Neuron (in vitro differentiated cells): ENCODE measurements around the gene ALDH3B2.

Experiments
- H2AFZ ChIP-seq: one replicate; pipeline ENCODE4 v1.6.1; 2013; ENCODE audit warnings: low read depth, mild to moderate bottlenecking, inconsistent platforms, low read length, moderate library complexity
- H3K27me3 ChIP-seq: one replicate; pipeline ENCODE4 v1.6.1; 2013; ENCODE audit warnings: low read length; ENCODE audit not compliant: insufficient read depth
- H3K36me3 ChIP-seq: one replicate; pipeline ENCODE4 v1.6.1; 2013; ENCODE audit warnings: low read length; ENCODE audit not compliant: insufficient read depth
- H3K4me1 ChIP-seq: one replicate; pipeline ENCODE4 v1.6.1; 2013; ENCODE audit warnings: low read length; ENCODE audit not compliant: insufficient read depth
- H3K4me3 ChIP-seq: 2 replicates; pipeline ENCODE4 v1.5.1; 2013; ENCODE audit warnings: mild to moderate bottlenecking, low read length, moderate library complexity
- H3K9me3 ChIP-seq: one replicate; pipeline ENCODE4 v1.6.1; 2013; ENCODE audit warnings: low read length

Gene ALDH3B2

DNA sequence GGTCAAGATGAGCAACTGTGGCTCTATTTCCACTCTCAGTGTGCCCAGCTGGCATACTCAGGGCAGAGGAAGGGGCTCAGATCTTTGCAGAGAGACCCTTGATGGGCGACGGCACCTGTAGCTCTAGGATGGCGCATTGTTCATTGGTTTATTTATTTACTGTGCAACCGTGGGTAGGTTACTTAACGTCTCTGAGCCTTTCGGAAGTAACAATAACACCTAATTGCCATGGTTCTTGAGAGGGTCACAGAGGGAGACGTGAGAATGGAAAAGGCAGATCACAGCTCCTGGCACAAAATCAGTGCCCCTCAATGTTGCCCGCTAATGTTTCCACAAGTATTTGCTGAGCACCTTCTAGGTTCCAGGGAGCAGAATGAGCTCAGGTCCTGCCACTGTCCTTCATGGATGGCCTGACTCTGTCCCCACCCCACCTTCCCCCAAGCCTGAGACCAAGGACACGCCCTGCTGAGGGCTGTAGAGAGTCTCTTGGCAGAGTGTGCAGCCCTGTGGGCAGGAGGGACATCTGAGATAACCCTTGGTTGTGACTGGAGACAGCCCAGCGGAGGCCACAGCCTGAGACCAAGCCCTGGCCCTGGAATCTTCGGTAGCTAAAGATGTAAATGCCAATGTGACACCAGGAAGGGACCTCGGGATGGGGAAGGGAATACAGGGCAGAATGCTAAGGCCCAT, 780 bp upstream of the ALDH3B2 start:
- Histone ChIP-seq H3K9me3 (no peaks in the 10 kb centered on the region), H3K36me3 (no peaks in the 10 kb centered on the region), H3K27me3 (peaks cover 13% of the 10 kb centered on the region), H3K4me1 (no peaks in the 10 kb centered on the region), H2AFZ (no peak overlapping the region), H3K4me3 (no peak overlapping the region)

DNA sequence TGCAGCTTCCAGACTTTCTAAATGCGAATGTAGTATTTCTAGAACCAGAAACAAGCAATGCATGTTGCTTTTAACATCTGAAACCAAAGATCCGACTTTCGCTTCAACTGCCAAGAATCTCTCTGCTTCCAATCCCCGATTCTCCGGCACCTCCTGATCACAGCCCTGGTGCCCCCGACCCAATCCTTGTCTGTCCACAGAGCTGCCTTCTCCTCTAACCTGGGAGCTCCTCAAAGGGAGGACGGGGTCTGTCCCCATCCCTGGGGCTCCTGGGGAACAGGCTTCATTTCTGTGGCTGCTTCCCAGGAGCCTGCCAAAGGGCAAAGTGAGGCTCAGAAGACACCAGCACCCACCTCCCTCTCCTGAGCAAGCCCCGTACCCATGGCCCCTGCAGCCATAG, 521 bp downstream of the ALDH3B2 start:
- Histone ChIP-seq H3K36me3 (no peaks in the 10 kb centered on the region), H3K4me3 (no peak overlapping the region), H3K9me3 (no peaks in the 10 kb centered on the region), H3K4me1 (no peaks in the 10 kb centered on the region), H2AFZ (no peak overlapping the region), H3K27me3 (peaks cover 13% of the 10 kb centered on the region)

DNA sequence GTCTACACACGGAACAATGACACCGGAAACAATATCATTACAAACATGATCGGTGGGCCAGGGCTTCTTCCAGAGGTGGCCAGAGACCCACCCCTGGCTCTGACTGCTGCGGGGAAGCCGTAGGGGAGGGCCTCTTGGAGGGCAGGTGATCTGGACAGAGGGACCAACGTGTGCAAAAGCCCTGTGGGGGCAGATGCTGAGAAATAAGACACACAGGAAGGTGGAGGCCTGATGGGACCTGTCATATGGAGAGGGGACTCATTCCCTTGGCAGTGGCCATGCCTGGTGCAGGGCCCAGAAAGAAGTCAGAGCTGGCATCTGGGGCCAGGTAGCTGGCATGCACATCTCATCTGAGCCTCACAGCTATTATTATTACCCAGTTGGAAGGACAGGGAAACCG, 1.1 kb downstream of the ALDH3B2 start:
- Histone ChIP-seq H3K27me3 (peaks cover 13% of the 10 kb centered on the region), H3K9me3 (no peaks in the 10 kb centered on the region), H3K4me1 (no peaks in the 10 kb centered on the region), H3K4me3 (no peak overlapping the region), H3K36me3 (no peaks in the 10 kb centered on the region), H2AFZ (no peak overlapping the region)

DNA sequence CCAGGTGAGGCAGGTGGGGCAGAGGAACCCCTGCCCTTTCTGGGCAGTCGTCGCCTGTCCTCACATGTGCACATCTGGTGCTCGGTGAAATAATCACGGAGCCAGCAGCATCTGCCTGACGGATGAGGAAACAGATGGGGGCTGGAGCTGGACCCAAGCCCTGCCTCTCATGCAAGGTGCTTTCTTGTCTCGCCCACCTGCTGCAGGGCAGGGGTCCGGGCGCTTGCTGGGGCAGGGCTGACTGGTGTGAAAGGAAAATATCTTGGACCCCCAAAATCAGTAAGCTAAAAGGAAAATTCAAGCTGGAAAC, 3.3 kb downstream of the ALDH3B2 start:
- no peaks in the 10 kb centered on the region for H3K36me3 ChIP-seq
- H2AFZ ChIP-seq: no peak overlapping the region
- peaks cover 13% of the 10 kb centered on the region for H3K27me3 ChIP-seq
- H3K9me3 ChIP-seq: no peaks in the 10 kb centered on the region
- H3K4me3 ChIP-seq: no peak overlapping the region
- no peaks in the 10 kb centered on the region for H3K4me1 ChIP-seq

DNA sequence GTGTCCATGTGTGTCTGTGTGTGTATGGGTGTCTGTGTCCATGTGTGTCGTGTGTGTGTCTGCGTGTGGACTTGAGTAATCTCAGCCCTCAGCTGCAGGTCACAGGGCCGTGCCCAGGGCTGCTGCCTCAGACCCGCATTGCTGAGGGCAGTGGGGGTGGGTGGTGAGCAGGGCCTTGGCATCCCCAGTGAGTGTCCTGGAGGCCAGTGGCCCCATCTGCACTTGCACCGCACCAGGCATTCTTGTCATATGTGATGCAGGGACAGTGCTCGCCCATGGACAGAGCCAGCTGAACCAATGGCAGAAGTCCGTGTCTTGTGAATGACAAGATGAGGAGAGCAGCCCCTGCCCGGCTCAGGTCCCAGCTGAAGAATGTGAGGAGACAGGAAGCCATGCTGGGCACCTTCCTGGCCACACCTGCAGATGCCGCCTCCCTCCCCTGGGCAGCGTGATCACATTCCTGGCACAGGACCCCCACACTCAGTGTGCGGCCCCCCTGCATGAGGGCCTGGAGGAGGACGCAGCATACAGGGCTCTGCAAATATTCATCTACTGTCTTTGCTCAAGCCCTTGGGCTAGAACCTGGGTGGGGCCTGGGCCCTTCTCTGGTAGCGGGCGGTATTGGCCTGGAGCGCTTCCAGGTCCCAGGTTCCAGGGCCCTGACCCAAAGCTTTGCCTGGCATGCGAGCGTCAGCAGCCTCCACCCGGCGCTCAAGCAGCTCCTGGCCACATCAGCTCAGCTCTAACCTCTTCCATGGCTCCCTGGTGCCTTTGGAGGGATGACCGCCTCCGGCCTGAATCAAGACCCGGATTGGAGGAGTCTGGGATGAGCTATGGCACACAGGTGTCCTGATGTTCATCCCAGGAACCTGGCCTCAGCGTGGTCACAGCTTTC, 3.9 kb downstream of the ALDH3B2 start:
- Histone ChIP-seq H3K9me3 (no peaks in the 10 kb centered on the region), H2AFZ (no peak overlapping the region), H3K4me1 (no peaks in the 10 kb centered on the region), H3K36me3 (no peaks in the 10 kb centered on the region), H3K27me3 (peaks cover 13% of the 10 kb centered on the region), H3K4me3 (no peak overlapping the region)

DNA sequence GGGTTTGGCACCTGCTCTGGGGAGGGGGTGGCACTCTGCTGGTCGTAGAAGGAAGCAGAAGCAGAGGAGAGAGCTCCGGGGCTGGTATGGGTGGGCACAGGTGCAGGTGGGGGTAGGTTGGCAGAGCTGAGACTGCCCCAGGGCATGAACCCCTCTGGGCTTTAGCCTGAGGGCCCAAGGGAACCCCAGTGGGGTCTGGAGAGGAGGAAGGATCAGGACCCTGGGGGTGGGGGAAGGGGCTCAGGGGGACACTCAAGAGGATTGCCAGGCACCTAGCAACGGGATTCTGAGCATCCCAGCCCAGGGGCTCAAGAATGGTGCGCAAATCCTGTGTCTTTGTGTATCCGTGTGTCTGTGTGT, 6.3 kb downstream of the ALDH3B2 start:
- H3K36me3 ChIP-seq: no peaks in the 10 kb centered on the region

DNA sequence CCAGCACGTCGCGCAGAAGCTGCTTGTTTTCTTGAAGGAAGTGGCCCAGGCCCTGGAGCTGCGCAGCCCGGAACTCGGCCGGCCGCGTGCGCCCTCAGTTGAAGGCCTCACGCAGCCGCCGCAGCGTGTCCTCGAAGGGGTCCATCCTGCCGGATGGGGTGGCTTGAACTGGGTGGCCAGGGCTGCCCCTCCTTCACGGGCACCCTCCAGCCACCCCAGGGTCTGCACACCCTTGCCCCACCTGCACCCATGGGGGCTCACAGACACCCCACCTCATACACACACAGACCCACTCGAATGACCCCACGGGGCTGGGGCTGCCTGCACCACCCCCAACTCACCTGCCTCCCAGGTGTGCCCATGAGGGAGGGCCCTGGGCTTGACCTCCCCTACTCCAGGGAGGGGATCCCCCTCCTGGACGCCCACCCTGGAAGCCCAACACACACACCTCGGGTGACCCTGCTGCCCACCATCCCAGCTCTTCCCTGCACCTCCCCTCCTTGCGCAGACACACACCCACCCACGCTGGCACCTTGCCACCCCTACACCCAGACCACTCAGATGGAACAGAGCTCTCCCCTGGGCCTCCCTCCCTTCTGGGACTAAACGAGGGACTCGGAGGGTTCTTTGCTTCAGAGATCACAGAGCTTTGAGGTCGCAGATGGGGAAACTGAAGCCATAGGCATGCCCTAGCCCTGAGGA, 6.8 kb downstream of the ALDH3B2 start:
- H3K36me3 ChIP-seq: no peaks in the 10 kb centered on the region

More for the DNA sequence above, 6.3 kb downstream of the ALDH3B2 start:
- H3K4me1 ChIP-seq: no peaks in the 10 kb centered on the region
- no peak overlapping the region for H3K4me3 ChIP-seq
- no peak overlapping the region for H2AFZ ChIP-seq
- peaks cover 9% of the 10 kb centered on the region for H3K27me3 ChIP-seq
- H3K9me3 ChIP-seq: no peaks in the 10 kb centered on the region

DNA sequence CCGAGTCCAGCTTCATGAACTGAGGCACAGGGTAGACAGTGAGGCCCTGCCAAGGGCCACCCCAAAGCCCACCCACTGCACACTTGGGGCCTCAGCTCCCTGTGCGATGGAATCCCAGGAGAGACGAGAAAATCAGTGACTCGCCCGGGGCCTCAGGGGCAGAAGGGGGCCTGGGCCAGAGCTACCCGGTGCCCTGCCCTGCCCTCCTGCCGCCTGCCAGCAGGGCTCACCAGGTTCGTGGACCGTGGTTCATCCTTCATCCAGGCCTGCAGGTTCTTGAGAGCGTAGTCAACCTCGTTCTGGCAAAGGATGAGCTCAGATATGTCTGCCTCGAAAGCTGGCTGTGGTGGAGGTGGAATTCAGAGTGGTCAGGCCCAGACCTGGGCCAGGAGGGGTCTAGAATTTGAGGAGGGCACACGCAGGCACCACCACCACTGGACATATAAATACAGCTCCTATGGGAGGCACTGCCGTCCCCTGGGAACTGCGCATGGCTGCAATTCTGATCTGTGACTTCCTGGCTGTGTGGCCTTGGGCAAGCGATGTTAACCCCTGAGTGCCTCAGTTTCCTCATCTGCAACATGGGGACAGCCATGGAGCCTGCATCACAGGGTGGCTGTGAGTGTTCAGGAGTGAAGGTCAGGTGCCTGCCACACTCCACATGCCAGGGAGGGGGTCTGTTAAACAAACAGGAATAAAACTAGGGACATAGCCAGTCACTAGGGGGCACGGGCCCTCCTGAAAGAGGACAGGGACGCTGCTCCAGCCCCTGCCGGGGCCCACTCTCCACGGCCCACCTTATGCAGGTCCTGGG, 7.5 kb downstream of the ALDH3B2 start:
- Histone ChIP-seq H3K27me3 (peaks cover 19% of the 10 kb centered on the region), H3K9me3 (no peaks in the 10 kb centered on the region), H2AFZ (no peak overlapping the region), H3K4me3 (no peak overlapping the region), H3K4me1 (no peaks in the 10 kb centered on the region), H3K36me3 (no peaks in the 10 kb centered on the region)

More for the DNA sequence above, 6.8 kb downstream of the ALDH3B2 start:
- Histone ChIP-seq H3K9me3 (no peaks in the 10 kb centered on the region), H3K27me3 (peaks cover 13% of the 10 kb centered on the region), H3K4me3 (no peak overlapping the region), H2AFZ (no peak overlapping the region), H3K4me1 (no peaks in the 10 kb centered on the region)

DNA sequence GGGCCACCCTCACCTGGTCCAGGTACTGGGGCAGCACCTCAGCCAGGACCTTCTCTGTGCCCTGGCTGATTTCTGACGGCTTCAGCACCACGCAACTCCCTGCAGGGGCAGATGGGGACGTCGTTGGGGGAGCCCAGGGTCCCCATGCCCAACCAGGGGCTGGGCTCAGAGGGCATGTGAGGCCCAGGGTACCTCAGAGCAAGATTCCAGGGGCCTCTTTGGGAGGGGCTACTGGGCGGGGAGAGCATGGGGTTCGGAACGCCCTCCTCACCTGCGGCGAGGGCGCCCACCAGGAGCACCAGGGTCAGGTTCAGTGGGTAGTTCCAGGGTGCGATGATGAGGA, 8.1 kb downstream of the ALDH3B2 start:
- H3K4me3 ChIP-seq: no peak overlapping the region
- no peak overlapping the region for H2AFZ ChIP-seq
- H3K4me1 ChIP-seq: no peaks in the 10 kb centered on the region
- H3K27me3 ChIP-seq: peaks cover 19% of the 10 kb centered on the region
- H3K9me3 ChIP-seq: no peaks in the 10 kb centered on the region
- no peaks in the 10 kb centered on the region for H3K36me3 ChIP-seq

DNA sequence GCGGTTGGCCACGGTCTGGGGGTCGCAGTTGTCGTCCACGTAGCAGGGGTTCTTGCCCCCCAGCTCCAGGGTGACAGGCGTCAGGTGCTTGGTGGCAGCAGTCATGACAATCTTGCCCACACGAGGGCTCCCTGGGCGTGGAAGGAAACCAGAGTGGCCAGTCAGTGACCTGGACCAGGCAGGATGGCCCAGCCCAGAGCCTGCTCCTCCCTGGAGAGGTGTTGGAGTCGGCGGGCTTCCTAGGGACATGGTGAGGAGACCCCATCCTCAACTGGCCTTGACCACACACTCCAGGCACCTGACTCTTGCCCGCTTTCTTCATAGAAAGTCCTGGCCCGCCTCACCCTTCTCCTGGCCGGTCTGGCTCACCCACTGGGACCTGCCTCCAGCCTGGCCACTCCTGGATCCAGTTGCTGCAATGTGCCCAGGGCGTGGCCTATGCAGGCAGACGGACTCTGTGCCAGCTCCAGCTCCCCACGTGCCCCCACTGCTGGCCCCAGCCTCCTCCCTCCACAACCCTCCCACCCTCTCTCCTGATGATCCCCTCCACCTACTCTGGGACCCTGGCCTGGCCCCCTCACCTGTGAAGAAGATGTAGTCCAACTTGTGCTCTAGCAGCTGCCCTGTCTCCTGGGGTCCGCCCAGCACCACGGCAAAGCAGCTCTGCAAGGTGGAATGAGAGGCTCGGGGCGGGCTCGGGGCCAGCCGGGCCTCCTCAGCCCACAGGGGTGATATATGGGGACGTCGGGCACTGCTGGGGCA, 8.7 kb downstream of the ALDH3B2 start:
- H3K4me1 ChIP-seq: no peaks in the 10 kb centered on the region
- H3K9me3 ChIP-seq: no peaks in the 10 kb centered on the region

DNA sequence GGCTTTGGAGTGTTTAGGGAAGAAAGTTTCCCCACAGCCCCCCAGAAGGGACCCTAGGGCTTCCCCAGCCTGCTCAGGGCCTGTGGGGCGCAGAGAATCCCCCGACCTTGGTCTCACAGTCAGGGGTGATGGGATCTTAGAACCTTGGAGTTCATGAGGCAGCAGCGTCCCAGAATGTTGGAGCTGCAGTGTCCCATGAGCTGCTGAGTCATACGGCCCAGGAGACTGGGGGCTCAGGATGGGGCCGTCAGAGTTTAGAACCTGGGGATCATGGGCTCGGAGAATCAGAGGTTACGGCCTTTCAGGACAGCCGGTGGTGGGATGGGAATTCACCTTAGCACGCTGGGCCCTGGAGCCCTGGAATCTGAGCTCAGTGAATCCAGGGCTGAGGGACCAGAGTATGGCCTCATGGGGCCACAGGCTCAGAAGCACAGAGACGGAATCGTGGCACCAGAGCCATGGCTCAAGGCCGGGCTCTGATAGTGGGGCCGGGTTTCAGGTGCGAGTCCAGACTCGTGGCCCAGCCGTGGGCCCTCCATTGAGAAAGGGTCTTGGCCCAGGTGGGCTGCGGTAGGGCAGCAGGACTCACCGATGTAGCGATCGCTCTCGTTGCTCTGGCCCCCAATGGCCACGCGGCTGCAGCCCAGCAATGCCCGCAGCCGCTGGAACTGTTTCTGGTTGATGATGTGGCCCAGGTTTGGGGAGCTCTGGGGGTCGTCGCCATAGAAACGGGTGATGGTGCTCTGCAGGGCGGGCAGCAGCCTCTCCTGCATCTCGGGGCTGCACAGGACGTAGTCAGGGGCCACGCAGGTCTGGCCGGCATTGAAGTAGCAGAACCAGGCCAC, 9.5 kb downstream of the ALDH3B2 start:
- peaks cover 19% of the 10 kb centered on the region for H3K27me3 ChIP-seq
- no peaks in the 10 kb centered on the region for H3K4me1 ChIP-seq
- H3K36me3 ChIP-seq: no peaks in the 10 kb centered on the region
- H3K4me3 ChIP-seq: no peak overlapping the region
- no peak overlapping the region for H2AFZ ChIP-seq
- H3K9me3 ChIP-seq: no peaks in the 10 kb centered on the region

More for the DNA sequence above, 8.7 kb downstream of the ALDH3B2 start:
- Histone ChIP-seq H3K36me3 (no peaks in the 10 kb centered on the region), H2AFZ (no peak overlapping the region), H3K27me3 (peaks cover 19% of the 10 kb centered on the region), H3K4me3 (no peak overlapping the region)

DNA sequence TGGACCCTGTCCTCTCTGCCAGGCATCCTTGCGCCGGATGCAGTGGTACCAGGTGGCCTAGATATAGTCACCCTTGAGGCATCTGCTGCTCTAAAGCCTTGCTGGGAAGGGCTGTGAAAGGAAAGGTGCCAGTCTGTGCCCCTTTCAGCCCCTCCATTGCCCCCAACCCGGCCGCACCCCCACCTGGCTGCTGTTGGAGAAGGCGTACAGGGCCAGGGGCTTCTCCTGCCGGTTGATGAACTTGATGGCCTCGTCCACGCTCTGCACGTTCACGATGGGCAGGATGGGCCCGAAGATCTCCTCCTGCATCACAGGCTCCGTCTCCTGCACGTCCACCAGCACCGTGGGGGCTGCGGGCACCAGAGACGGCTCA, 10.2 kb downstream of the ALDH3B2 start:
- no peak overlapping the region for H3K4me3 ChIP-seq
- peaks cover 19% of the 10 kb centered on the region for H3K27me3 ChIP-seq
- no peaks in the 10 kb centered on the region for H3K36me3 ChIP-seq
- no peaks in the 10 kb centered on the region for H3K9me3 ChIP-seq
- no peaks in the 10 kb centered on the region for H3K4me1 ChIP-seq
- no peak overlapping the region for H2AFZ ChIP-seq
